ENCODE results near the gene SH2D3A.

GRCh38 chr19:6802336-6803035 lies 35.3 kb upstream of the SH2D3A start:
- TF ChIP-seq CTCF (conservative IDR thresholded peaks at IDR 0.05) (no peak), ZFX (IDR thresholded peaks at IDR 0.05) (no peak)
